ENCODE data around the gene NCK1.

The NCK1 gene

DNA sequence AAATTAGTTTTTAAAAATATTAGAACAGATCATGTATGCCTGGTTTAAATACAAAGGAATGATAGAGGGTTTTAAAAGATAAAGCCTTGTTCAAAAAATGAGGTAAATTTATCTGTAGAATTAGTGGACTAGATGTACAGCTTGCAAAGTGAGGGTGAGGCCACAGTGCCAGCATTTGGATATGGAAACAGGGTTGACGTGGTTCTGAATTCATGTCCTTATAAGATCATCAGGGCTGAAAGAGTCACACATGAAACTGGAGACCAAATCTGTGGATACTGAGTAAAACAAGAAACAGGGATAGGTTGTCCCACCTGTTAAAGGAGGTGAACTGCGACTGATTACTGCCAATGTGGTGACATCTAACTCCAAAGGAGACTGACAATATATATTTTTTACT is 46.3 kb downstream of the NCK1 start:
- TF ChIP-seq, protein P1, sequence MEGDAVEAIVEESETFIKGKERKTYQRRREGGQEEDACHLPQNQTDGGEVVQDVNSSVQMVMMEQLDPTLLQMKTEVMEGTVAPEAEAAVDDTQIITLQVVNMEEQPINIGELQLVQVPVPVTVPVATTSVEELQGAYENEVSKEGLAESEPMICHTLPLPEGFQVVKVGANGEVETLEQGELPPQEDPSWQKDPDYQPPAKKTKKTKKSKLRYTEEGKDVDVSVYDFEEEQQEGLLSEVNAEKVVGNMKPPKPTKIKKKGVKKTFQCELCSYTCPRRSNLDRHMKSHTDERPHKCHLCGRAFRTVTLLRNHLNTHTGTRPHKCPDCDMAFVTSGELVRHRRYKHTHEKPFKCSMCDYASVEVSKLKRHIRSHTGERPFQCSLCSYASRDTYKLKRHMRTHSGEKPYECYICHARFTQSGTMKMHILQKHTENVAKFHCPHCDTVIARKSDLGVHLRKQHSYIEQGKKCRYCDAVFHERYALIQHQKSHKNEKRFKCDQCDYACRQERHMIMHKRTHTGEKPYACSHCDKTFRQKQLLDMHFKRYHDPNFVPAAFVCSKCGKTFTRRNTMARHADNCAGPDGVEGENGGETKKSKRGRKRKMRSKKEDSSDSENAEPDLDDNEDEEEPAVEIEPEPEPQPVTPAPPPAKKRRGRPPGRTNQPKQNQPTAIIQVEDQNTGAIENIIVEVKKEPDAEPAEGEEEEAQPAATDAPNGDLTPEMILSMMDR (IDR thresholded peaks at IDR 0.05; ENCODE audit: low read depth, low read length) = no peak
- no peak for TF ChIP-seq POLR2A (IDR thresholded peaks at IDR 0.05; ENCODE audit: extremely low read depth, insufficient read length)
- no peak for TF ChIP-seq MYC (IDR thresholded peaks at IDR 0.05; ENCODE audit: low read depth, low read length)
- TF ChIP-seq, protein P2, sequence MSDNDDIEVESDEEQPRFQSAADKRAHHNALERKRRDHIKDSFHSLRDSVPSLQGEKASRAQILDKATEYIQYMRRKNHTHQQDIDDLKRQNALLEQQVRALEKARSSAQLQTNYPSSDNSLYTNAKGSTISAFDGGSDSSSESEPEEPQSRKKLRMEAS (IDR thresholded peaks at IDR 0.05; ENCODE audit: low read depth, low read length) = no peak

DNA sequence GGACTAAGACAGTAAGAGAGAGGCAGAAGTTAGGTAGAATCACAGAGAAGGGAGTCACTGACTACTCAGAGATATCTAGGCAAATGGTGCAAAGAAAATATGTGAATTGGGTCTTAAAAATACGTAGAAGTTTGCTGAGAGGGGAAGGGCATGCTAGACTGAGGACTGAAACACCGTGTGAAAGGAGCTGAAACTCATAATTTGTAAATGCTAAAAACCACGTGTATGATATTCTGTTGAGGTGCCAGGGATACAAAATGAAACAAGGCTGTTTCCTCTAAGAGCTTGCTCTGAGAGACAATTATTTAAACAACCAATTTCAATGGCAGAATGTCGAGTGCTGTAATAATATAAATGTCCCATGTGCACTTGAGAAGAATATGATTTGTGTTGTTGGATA is 47.2 kb downstream of the NCK1 start:
- DNase-seq (ENCODE audit: low read depth) = no peak
- TF ChIP-seq, protein P2 (IDR thresholded peaks at IDR 0.05; ENCODE audit: low read depth, low read length) = no peak
- TF ChIP-seq MYC (IDR thresholded peaks at IDR 0.05; ENCODE audit: low read depth, low read length) (no peak), POLR2A (IDR thresholded peaks at IDR 0.05; ENCODE audit: extremely low read depth, insufficient read length) (no peak)
- TF ChIP-seq, protein P1 (IDR thresholded peaks at IDR 0.05; ENCODE audit: low read depth, low read length) = no peak
- H3K4me3 ChIP-seq (ENCODE audit: low read depth, low read length) = no peak overlapping the region

More for the DNA sequence above, 46.3 kb downstream of the NCK1 start:
- no peak overlapping the region for H3K4me3 ChIP-seq (ENCODE audit: low read depth, low read length)
- no peak for DNase-seq (ENCODE audit: low read depth)

DNA sequence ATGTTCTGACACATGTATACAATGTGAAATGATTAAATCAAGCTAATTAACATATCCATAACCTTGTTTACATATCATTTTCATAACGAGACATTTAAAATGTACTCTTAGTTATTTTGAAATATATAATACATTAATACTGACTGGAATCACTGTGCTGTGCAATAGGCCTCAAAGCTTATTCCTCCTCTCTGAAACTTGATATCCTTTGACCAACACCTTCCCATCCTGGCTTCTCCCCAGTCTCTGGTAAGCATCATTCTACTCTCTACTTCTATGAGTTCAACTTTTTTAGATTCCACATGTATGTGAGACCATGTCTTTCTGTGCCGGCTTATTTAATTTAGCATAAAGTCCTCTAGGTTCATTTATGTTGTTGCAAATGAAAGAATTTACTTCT is 48.7 kb downstream of the NCK1 start:
- DNase-seq (ENCODE audit: low read depth) = no peak
- TF ChIP-seq MYC (IDR thresholded peaks at IDR 0.05; ENCODE audit: low read depth, low read length) = no peak
- TF ChIP-seq, protein P2 (IDR thresholded peaks at IDR 0.05; ENCODE audit: low read depth, low read length) = no peak
- H3K4me3 ChIP-seq (ENCODE audit: low read depth, low read length) = no peak overlapping the region

DNA sequence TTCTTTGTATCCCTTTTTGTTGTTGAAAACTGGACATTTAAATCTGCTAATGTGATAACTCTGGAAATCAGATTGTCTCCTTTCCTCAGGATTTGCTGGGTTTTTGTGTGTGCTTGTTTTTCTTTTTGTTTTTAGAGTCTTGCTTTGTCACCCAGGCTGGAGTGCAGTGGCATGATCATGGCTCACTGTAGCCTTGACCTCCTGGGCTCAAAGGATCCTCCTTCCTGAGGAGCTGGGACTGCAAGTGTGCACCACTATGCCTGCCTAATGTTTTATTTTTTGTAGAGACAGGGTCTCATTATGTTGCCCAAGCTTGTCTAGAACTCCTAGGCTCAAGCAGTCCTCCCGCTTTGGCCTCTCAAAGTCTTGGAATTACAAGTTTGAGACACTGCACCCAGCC is 51.2 kb downstream of the NCK1 start:
- DNase-seq (ENCODE audit: low read depth) = no peak
- H3K4me3 ChIP-seq (ENCODE audit: low read depth, low read length) = no peak overlapping the region
- TF ChIP-seq MYC (IDR thresholded peaks at IDR 0.05; ENCODE audit: low read depth, low read length) = no peak
- no peak for TF ChIP-seq POLR2A (IDR thresholded peaks at IDR 0.05; ENCODE audit: extremely low read depth, insufficient read length)
- TF ChIP-seq, protein P1 (IDR thresholded peaks at IDR 0.05; ENCODE audit: low read depth, low read length) = no peak
- TF ChIP-seq, protein P2 (IDR thresholded peaks at IDR 0.05; ENCODE audit: low read depth, low read length) = no peak

DNA sequence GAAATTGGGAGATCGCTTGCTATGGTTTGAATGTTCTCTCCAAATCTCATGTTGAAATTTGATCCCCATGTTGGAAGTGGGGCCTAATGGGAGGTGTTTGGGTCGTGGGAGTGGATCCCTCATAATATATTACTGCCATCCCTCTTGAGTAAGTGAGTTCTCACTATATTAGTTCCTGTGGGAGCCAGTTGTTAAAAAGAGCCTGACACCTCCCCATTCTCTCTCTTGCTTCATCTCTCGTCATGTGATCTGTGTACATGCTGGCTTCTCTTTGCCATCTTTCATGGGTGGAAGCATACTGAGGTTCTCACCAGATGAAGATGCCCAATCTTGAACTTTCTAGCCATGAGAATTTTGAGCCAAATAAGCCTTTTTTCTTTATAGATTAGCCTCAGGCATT is 52.7 kb downstream of the NCK1 start:
- TF ChIP-seq, protein P1 (IDR thresholded peaks at IDR 0.05; ENCODE audit: low read depth, low read length) = no peak
- TF ChIP-seq MYC (IDR thresholded peaks at IDR 0.05; ENCODE audit: low read depth, low read length) = no peak
- DNase-seq (ENCODE audit: low read depth) = peak; percentile 16
- no peak overlapping the region for H3K4me3 ChIP-seq (ENCODE audit: low read depth, low read length)

DNA sequence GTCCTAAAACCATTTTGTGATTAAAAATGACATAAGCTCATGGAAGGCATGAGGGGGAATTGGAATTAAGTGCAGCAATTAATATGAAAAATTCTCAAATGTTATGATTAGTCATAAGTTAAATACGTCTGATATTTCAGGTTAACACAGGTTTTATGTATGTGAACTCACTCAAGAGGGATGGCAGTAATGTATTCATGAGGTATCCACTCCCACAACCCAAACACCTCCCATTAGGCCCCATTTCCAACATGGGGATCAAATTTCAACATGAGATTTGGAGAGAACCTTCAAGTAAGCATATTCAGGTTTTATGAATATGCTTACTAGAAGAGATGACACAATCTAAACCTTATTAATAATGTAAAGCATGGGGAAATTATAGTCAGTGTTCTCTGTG is 54.2 kb downstream of the NCK1 start:
- no peak overlapping the region for H3K4me3 ChIP-seq (ENCODE audit: low read depth, low read length)
- TF ChIP-seq MYC (IDR thresholded peaks at IDR 0.05; ENCODE audit: low read depth, low read length) (no peak), POLR2A (IDR thresholded peaks at IDR 0.05; ENCODE audit: extremely low read depth, insufficient read length) (no peak)
- TF ChIP-seq, protein P2 (IDR thresholded peaks at IDR 0.05; ENCODE audit: low read depth, low read length) = no peak
- TF ChIP-seq, protein P1 (IDR thresholded peaks at IDR 0.05; ENCODE audit: low read depth, low read length) = no peak
- DNase-seq (ENCODE audit: low read depth) = no peak
